GM21447 (cell line): ENCODE results near the gene LMF1.

Experiments used
- ATAC-seq: cut with Tn5 transposase; IDR thresholded peaks from one replicate; pipeline ENCODE4 v1.9.1; 2021; ENCODE audit not compliant: unreplicated experiment

The LMF1 gene

DNA sequence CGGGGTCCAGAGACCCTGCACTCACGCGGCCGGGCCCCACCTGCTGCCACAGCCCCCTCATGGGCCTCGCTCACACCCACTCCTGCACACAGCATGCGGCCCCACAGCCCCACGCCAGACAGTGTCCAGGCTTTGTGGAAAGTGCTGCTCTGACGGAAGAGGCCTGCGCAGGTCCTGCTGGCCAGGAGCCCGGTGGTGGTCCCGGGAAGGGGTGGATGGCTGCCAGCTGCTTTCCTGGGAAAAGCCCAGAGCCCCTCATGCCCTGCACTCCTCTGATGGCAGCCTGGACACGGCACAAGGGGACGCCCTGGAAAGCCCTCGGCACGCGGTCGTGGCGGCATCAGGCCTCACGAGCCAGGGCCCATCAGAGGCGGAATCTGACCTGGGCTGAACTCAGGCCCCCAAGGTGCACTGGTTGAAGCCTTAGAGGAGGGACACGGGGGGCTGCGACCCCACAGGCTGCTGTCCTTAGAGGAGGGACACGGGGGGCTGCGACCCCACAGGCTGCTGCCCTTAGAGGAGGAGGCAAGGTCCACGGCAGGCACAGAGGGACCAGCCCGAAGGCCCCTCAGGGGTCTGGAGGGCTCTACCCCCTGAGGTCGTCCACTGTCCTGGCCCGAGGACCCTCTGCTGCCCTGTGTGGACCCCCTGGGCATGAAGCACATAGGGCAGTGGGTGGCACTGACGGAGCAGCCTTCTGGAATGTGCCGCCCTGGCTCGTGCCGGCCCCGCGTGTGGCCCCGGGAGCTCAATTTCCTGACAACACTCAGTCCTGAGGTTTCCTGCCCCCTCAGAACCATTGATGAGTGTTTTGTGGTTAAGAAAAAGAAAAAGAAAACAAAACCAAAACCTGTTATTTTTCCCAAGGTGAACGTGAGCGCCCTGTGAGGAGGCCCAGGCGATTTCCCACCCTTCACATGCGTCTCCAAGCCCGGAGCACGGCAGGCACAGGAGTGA lies 32.9 kb upstream of the LMF1 start:
- no peak for ATAC-seq

DNA sequence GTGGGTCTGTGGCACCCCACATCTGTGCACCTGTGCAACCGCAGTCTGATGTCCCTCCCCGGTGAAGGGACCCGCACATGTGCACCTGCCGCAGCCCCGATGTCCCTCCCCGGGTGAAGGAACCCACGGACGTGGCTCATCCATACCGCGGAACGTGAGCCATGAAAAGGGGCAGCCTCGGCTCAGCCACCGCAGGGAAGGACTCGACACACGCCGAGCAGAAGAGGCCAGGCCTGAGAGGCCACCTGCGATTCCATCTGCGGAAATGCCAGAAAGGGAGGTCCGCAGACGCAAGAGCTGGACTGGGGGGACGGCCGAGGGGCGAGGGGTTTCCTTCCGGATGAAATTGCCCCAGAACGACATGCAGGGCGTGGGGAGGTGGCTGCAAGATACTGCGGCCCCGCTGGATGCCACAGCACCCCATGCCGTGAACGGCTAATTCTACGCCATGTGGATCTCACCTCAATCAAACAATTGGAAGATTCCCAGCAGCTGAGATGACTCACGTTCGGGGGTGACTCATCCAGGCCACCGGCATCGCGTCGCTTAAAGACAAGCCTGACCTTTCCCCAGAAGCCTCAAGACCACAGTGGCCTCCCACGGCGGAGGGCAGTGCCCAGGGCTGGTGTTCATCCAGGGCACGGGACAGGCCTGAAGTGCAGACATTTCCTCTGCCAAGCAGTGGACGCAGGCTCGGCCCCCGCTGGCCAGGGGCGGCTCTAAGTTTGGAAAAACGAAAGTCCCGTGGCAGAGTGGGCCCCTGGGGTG lies 31.8 kb upstream of the LMF1 start:
- ATAC-seq: no peak

DNA sequence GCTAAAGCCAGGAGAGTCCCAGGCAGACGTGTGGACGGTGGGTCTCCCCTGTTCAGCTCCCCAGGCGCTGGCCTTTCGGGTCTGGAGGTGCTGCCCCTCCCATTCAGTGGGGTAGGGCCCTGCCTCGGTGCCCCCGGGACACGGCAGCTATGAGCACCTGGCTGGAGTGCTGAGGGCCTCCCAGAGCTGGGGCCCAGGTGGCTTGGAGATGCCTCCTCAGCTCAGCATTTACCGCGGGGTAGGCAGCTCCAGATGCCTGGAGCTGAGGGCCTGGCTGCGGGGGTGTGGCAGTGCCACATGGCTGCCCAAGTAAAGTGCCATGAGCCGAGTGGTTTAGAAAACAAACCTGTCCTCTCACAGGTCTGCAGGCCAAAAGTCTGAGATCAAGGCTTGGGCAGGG lies 30.3 kb upstream of the LMF1 start:
- ATAC-seq: no peak

DNA sequence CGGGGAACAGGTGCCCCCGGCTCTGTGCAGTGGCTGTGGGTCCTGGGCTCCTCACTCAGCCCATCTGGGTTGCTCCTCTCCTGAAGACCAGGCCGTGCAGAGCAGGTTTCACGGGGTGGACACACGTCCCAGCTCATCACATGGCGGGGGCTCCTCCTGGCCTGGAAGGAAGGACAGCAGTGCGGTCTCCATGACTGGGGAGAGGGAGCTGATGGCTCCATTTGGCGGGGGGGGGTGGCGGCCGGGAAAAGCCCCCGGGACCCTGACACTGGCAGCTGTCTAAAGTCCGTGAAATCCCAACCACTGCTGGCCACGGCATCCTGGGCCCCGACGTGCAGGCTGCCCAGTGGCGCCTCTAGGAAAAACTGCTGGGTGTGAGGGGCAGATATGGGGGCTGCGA lies 29.8 kb upstream of the LMF1 start:
- ATAC-seq: no peak

DNA sequence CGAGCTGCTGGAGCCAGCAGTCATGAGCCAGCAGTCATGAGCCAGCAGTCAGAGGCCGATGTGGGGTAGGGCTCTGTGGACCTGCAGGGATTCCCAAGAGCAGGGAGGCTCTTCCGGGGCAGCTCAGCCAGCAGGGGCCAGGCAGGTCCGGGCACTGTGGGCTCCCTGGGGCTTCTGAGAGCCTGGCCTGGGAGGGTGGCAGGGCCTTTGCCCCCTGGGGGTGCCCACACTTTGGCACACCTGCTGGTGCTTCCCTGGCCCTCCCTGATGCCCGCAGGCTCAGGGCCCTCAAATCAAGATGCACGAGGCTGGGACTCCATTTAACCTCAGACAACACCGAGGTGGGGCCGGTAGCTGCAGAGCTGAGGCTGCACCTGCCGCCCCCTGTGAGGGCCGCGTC lies 28.9 kb upstream of the LMF1 start:
- no peak for ATAC-seq

DNA sequence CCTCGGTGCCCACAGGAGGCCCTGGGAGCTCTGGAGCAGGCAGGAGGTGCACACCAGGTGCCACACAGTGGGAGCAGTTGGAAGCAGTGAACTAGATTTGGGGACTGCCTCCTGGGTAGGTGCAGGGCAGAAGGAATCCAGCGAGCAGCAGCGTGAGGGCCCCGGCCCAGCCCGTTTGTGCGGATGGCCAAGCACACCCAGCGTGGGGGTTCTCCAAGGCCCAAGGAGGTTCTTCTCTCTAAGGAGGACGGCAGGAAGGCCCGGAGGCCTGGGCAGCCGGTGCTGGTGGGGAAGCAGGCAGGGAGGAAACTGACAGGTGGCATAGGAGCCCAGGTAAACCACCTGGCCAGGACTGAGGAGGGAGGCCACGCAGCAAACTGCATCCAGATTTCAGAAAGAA lies 27.8 kb upstream of the LMF1 start:
- ATAC-seq: no peak

DNA sequence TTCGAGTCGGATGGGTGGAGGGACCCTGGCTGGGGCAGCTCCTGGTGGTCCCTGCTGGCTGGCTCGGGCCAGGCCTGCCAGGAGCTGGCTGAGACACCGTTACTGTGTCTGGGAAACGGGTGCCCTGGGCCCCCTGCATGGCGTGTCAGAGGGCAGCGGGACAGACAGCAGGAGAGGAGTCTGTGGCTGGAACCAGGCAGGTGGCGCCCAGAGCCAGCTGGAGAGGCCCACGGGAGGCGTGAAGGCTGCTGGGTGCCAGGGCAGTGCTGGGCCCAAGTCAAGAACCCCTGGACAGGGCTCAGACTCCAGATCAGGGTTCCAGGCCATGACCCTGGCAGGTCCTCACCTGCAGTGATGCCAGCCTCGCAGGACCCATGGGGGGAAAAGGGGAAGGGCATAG lies 27.4 kb upstream of the LMF1 start:
- ATAC-seq: no peak

DNA sequence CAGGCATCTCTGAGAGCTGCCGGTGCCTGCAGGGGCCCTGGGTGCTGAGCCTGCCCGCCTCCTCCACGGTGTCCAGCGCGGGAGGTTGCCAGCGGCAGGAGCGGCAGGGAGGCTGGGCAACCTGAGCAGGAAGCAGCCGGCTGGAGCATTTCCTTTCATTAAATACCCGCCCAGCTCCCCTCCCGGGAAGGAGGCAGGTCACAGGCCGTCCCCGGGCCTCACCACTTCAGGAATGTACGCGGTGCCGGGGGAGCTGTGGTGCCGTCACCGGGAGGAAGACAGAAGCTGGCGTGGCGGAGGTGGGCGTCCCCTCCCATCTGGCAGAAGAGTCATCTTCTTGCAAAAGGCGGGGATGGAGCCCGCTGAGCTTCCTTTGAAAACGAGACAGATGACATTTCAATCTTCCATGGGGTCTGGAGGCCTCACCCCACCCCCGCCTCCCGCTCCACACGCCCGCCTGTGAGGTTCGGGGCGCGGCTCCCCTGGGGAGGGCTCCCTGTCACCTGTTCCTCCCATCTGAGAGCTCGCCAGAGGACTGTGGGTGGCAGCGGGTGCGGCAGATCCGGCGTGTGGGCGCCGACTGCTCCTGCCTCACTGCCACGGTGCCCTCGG lies 26.8 kb upstream of the LMF1 start:
- ATAC-seq: no peak

DNA sequence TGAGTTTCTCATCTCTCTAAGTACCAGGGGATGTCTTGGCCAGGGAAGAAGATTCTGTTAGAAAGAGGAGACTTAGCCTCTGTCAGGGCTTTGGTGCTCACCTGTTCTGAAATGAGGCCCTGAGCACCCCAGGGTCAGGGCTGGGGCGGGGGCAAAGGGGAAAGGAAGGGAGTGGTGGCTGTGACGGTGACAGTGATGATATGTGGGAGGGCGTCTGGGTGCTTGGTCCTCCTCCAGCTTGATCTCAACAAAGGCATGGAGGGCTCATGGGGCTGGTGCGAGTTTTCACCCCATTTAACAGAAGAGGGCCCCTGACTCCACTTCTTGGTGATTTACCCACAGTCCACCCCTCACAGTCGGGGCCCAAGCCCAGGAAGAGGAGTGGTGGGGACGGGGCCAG lies 25.9 kb upstream of the LMF1 start:
- no peak for ATAC-seq

DNA sequence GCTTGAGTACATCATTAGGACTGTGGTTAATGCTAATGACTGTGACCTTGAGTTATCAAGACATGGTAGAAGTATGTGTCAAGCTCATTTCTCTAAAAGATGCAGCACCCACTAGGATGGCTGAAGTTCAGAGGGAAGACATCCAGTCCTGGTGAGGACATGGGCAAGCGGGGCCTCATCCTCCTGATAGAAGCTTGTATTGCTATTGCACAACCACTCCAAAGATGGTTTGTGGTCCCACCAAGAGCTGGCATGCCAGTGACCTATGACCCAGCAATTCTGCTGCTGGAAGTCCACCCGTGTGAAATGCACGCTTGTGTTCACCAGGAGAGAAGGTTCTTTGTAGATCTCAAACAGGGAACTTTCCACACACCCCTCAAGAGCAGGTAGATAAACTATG lies 25.0 kb upstream of the LMF1 start:
- no peak for ATAC-seq

DNA sequence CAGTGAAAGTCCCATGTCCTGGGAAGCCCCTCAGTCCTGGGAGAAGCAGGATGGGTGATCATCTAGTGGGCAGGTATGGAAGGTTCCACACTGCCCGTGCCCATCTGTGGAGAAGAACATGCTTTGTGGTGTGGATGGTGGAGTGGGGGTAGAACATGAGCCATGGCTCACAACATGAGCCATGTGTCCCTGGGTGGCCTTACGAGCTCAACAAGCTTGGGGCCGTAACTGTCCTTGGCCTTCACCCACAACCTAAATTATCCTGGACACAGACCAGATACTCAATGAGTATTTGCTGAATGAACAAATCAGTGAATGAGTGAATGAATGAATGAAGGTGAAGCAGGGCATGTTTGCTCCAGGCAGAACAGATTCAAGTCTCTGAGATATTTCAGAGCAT lies 24.3 kb upstream of the LMF1 start:
- no peak for ATAC-seq

DNA sequence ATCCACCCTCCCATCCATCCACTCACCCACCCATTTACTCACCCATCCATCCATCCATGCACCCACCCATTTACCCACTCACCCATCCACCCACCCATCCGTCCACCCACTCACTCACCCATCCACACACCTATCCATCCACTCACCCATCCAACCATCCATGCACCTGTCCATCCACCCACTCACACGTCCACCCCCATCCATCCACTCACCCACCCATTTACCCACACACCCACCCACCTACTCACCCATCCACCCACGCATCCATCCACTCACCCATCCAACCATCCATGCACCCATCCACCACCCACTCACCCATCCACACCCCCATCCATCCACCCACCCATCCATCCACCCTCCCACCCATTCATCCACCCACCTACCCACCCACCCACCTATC lies 22.9 kb upstream of the LMF1 start:
- no peak for ATAC-seq

DNA sequence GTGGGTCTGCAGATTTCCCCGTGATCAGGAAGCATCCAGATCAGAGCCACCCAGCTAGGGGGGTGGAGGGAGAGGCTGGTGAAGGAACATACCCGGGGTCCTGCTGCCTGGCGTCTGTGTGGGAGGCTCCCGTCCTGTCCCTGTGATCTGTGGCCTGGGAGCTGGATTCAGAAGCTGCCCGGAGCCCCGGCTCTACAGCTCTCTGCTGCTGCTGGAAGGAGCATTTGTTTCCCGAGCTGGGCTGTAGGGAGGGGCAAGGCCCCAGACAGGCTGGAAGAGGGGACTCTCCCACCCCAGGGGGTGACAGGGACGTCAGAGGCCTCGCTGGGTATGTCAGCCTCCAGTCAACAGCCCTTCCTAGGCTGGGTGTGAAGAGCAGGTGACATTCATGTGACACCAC lies 21.0 kb upstream of the LMF1 start:
- ATAC-seq: no peak

DNA sequence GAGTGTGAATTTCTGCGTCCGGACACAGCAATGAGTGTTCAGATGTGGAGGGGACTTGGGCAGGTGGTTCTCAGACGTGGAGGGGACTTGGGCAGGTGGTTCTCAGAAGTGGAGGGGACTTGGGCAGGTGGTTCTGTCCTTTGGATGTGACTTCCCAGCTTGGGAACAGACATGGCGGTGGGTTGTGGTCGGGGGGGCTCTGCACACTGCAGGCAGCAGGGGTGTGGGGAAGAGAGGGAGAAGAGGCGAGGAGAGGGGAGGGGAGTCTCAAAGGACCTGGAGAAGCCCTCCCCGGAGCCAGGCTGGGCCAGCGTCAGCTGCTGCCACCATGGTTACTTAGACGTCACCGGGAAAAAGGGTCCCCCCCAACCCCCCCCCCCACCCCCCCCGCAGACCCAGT lies 20.6 kb upstream of the LMF1 start:
- ATAC-seq: no peak

DNA sequence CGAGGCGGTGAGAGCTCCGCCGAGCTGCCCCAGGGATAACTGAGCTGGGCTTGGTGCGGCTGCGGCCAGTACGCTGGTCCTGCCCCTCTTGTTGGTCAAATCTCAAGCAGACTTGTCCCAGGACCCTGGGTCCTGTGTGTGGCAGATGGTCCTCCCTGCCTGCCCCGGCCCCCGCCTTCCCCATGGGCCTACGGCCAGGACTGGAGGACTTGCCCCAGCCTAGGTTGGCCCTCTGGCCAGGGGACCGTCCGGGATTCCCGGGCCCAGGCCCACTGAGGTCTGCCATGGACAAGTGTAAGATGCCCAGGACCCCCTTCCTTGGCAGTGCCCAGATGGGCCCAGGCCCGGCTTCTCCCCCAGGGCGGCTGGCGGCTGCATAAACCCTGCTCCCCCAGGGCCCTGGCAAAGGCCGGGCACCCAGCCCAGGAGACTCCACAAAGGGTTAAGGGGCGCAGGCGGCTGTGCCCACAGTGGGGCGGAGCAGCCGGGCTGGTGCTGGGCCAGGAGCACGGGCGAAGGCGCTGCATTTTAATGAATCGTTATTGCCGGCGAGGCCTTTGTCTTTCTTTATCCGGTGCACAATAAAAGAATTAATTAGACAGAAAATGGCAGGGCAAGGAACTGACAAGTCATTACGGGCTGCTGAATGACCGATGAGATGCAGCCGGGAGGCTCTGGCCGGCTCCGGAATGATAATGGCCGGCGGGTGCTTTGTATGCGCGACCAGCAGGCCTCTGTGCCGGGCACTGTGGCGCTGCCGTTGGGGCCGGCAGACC lies 19.9 kb upstream of the LMF1 start:
- no peak for ATAC-seq

DNA sequence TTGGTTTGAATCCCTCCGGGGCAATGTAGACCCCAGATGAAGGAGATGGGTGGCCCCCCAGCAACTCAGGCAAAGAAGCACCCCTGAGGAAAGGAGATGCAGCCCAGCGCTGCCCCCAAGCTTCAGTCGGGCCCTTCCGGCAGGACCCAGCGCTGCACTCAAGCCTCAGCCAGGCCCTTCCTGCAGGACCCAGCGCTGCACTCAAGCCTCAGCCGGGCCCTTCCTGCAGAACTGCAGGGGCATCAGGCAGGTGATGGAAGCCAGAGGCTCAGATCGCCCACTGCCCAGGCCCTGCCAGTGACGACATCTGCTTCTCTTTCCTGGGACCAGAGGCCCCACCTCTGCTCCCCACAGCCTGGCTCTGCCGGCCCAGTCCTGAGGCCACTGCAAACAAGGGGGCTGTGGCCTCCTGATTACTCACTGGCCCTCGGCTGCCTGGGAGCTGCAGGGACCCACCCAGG lies 18.6 kb upstream of the LMF1 start:
- no peak for ATAC-seq

DNA sequence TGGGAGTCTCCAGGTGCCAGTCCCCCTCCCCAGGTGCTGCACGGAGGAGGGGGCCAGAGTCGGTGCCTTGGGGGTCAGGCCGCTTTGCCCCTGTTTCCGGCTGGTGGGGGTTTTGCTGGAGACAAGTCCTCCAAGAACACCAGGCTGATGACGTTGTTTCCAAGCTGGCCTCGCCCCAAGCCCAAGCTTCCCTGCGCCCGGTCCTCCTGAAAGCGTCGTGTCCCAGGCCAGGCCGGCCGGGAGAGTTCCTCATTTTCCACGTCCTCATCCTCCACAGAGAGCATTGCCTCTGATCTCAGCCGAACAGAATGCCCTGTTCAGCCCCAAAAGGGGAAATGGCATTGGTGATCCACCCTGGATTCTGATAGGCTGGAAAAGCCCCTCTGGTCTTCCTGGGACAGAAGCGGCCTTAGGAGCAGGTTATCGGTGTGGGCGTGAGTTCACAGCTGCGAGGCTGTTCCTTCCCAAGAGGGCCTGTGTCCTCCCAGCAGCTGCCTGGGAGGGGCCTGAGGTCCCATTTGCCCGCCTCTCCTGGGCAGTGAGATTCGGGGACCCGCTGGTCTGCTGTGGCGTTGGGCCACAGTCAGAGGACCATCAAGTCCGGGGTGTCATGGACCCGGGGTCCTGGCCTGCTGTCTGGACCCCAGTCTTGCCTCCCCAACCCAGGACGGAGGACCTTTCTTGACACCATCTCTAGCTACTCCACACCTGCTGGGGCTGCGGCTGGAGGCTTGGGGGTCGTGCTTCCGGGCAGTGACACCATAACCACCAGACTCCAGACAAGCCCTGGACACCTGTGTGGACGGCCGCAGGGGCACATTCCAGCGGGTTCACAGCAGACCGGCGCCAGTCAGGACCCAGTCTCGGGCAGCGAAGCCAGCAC lies 17.9 kb upstream of the LMF1 start:
- no peak for ATAC-seq

DNA sequence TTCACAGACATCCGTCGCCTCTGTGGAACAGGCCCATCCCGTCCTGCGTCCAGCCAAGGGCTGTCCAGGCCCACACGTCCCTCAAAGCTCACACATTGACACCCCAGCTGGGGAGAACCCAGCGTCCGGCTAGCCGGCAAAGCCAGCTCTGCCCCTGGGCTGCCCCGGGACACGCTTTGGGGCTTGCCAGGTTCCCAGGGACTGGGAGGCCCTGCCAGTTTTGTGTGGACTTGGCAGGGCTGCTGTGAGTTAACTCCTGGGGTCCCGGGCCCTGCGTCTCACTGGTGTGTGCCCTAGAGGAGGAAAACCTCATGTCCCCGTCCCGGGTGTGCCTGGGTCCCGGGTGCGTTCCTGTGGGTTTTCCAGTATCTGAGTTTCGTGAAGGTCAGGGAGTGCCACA lies 17.1 kb upstream of the LMF1 start:
- no peak for ATAC-seq

DNA sequence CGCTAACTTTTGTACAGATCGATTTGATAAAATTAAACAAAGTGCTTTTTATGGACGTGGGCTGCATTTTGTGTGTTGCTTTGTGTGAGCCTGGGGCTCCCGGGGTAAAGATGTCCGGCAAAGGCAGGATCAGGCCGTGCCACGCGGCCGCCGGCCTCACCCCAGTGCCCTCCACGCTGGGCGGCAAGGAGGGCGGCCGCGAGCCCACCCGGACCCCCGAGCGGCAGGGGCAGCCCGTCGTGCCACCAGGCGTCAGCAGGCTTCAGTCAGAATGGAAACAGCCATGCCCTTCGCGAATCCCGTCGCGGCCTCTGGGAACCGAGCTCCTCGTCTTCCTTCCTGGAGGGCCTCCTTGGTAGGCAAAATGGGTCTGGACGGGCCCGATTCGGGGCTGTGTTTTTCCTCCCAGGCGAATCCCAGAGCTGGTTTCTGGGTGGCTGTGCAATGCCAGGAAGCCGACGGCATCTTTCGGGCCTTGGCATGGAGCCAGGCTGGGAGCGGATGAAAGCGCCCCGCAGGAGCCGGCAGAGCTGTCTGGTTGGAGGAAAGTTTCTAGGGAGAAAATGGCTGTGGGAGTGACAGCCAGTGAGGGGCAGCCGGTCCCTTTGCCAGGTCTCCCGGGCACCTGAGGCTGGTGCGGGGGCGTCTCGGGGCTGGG lies 16.3 kb upstream of the LMF1 start:
- no peak for ATAC-seq

DNA sequence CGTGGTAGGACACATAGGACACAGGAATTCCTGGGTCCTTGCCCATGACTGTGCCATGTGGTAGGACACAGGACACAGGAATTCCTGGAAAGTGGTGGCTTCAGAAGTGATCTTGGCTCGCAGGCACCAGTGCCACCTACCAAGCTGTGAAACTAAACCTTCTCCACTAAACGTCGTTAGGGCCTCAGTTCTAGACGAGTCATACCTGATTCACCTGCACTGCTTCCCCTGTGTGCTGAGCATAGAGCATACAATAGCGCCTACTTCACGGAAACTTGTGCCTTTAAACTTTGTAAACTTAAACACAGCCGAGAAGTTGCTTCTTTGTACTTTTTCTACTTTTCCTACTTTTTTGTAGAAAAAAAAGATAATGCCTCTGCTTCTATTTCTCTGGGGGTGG lies 15.6 kb upstream of the LMF1 start:
- no peak for ATAC-seq
